Measurements from ENCODE around the gene SLC39A11. TPM values are rescaled to one million over a fixed set of nuclear protein-coding genes. Genes with fewer than 3 reads are reported as not detected.

Gene SLC39A11
- total RNA-seq, 1 experiment from 2014 or later = 15.2 TPM

DNA sequence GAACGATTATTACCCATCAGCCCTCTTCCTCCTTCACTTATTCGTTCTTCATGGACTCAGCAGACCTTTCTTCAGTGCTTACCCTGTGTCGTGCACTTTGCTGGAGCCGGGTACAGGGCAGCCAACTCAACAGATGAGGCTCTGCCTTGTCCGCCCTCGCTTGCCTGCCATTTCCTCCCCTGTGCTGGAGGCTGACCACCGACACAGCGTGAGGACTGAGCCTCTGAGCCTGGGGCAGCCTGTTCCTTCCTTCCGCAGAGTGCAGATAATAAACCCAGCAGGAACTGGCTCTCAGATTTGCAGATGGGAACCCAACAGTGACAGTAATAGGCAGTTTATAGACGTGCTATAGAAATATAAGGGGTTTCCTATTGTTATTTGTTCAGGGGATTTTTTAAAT, 7.0 kb upstream of the SLC39A11 start:
- WGBS (ENCODE audit: extremely low coverage, insufficient read length, low lambda C conversion rate) = no CpG with 5 or more reads among the region's 10 CpGs
- Mint-ChIP-seq H3K4me3 (no peak overlapping the region; a peak in 1 of 5 replicates), H3K36me3 (ENCODE audit: insufficient read depth in 1 of 3, low read depth in 3 of 3) (no peaks in the 10 kb centered on the region; a peak in 3 of 7 replicates), H3K4me1 (peaks cover 9 to 10% of the 10 kb centered on the region in 2 experiments), H3K27me3 (ENCODE audit: low read depth) (no peaks in the 10 kb centered on the region; the same call in 1 of the 2 replicates), H3K27ac (no peak overlapping the region), H3K9me3 (peaks cover 2 to 6% of the 10 kb centered on the region in 2 experiments; a peak in 2 of 5 replicates)
- Histone ChIP-seq H3K79me2 (ENCODE audit: insufficient read depth, low read length) (no peaks in the 10 kb centered on the region), H3K4me2 (ENCODE audit: insufficient read depth, insufficient read length, low read length) (no peak overlapping the region), H3K27me3 (ENCODE audit: insufficient read depth, low read length) (no peaks in the 10 kb centered on the region), H3K4ac (ENCODE audit: low read depth, low read length) (no peak overlapping the region), H2BK120ac (ENCODE audit: low read depth, low read length, poor library complexity, severe bottlenecking) (no peak overlapping the region), H4K8ac (replicated peaks; ENCODE audit: insufficient read length, low read depth, low read length) (no peak overlapping the region), H2BK15ac (ENCODE audit: low read depth, low read length) (no peak overlapping the region), H3K9ac (ENCODE audit: extremely low read depth, insufficient read length, low read length) (no peak overlapping the region), H2BK5ac (ENCODE audit: insufficient read length, low read length) (no peak overlapping the region), H4K91ac (ENCODE audit: insufficient read length, low read depth, low read length) (no peak overlapping the region), H3K23me2 (ENCODE audit: insufficient read length, low read depth, low read length, poor library complexity, severe bottlenecking) (no peaks in the 10 kb centered on the region), H2BK20ac (ENCODE audit: low read depth, low read length, poor library complexity, severe bottlenecking) (no peak overlapping the region), H3K14ac (ENCODE audit: insufficient read depth, low read length) (peak overlapping the region; percentile 20; the same call in 1 of the 2 replicates), H3K18ac (ENCODE audit: insufficient read length, low read depth, low read length) (no peak overlapping the region), H2BK12ac (ENCODE audit: insufficient read length, low read depth, low read length) (no peak overlapping the region), H3K9me3 (ENCODE audit: control insufficient read depth, low read depth, low read length) (no peaks in the 10 kb centered on the region), H2AFZ (ENCODE audit: low read length) (no peak overlapping the region), H3K79me1 (ENCODE audit: insufficient read depth, low read depth, low read length, poor library complexity, severe bottlenecking) (no peaks in the 10 kb centered on the region), H4K20me1 (ENCODE audit: control insufficient read depth, insufficient read depth, insufficient read length) (no peaks in the 10 kb centered on the region), H3T11ph (ENCODE audit: low read length) (no peak overlapping the region), H2AK5ac (ENCODE audit: insufficient read length, low read length) (no peak overlapping the region), H4K5ac (ENCODE audit: insufficient read length, low read depth, low read length) (no peak overlapping the region), H3K4me1 (ENCODE audit: insufficient read depth, low read length) (no peaks in the 10 kb centered on the region), H3K23ac (ENCODE audit: insufficient read length, low read depth, low read length) (no peak overlapping the region), H3K27ac (ENCODE audit: insufficient read length, low read depth, low read length) (no peak overlapping the region), H3K56ac (ENCODE audit: insufficient read length, low read depth, low read length) (no peak overlapping the region)
- TF ChIP-seq, protein P1, sequence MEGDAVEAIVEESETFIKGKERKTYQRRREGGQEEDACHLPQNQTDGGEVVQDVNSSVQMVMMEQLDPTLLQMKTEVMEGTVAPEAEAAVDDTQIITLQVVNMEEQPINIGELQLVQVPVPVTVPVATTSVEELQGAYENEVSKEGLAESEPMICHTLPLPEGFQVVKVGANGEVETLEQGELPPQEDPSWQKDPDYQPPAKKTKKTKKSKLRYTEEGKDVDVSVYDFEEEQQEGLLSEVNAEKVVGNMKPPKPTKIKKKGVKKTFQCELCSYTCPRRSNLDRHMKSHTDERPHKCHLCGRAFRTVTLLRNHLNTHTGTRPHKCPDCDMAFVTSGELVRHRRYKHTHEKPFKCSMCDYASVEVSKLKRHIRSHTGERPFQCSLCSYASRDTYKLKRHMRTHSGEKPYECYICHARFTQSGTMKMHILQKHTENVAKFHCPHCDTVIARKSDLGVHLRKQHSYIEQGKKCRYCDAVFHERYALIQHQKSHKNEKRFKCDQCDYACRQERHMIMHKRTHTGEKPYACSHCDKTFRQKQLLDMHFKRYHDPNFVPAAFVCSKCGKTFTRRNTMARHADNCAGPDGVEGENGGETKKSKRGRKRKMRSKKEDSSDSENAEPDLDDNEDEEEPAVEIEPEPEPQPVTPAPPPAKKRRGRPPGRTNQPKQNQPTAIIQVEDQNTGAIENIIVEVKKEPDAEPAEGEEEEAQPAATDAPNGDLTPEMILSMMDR (conservative IDR thresholded peaks at IDR 0.05) = no peak
- no peak for DNase-seq
